GM19043 (cell line): Measurements from ENCODE around the gene SLC30A1.
"Not testable (repeated sequence)": the region's sequence is repeated elsewhere in the genome, so short reads cannot be mapped to it uniquely, and the experiment has no call there.

Source experiments
- ATAC-seq: cut with Tn5 transposase; IDR thresholded peaks from one replicate; pipeline ENCODE4 v1.9.1; 2021; ENCODE audit warnings: low read depth; ENCODE audit not compliant: unreplicated experiment

Gene SLC30A1

DNA sequence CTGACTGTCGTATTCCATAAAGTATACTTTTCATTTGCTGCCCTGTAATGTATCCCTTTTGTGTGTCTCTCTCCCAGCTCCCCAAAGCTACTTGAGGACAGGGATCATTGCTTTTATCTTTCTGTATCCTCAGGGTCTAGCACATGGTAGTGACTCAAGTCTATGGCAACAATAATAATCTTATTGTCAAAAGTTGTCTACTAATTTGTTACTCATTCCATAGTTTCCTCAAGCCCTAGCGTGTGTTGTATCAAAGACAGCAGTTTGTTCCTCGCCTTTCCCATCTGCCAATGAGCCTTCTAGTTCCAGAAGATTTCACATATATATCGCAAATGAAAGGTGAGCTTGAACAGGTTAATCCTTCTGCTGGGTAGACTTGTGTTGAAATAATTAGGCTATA is 9.8 kb upstream of the SLC30A1 start:
- no peak for ATAC-seq

DNA sequence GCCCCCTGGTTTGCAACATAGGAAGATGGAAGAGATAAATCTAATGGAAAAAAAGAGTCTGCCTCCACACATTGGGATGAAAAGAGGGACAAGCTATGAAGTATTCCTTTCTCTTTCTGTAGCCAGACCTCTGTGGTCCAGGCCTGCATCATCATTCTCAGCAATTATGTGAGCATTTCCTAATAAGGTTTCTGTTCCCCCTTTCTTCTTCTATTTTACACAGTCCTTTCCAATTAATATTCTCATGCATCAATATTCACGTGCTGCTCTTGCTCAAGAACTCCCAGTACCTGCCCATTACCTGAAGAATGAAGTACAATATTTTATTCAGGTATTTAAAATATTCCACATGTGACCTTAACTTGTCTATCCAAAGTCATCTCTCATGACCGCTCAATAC is 8.2 kb upstream of the SLC30A1 start:
- no peak for ATAC-seq

DNA sequence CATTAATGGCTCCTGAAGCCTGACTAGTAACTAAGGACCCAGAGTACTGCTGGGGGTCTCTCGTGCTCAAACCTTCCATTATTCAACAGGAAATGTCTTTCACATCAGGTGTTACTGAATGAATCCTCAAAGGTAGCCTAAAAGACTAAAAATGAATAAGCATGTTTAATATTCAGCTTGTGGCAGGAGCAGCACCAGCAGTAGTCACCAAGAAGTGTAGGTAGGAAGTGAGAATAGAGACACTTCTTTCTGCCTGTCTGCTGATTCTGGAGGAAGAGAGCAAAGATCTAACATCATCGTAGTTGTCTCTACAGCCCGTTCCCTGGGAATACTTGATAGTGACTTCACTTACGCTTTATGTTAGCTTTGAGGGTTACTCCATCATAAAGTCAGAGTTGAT is 7.6 kb upstream of the SLC30A1 start:
- no peak for ATAC-seq

DNA sequence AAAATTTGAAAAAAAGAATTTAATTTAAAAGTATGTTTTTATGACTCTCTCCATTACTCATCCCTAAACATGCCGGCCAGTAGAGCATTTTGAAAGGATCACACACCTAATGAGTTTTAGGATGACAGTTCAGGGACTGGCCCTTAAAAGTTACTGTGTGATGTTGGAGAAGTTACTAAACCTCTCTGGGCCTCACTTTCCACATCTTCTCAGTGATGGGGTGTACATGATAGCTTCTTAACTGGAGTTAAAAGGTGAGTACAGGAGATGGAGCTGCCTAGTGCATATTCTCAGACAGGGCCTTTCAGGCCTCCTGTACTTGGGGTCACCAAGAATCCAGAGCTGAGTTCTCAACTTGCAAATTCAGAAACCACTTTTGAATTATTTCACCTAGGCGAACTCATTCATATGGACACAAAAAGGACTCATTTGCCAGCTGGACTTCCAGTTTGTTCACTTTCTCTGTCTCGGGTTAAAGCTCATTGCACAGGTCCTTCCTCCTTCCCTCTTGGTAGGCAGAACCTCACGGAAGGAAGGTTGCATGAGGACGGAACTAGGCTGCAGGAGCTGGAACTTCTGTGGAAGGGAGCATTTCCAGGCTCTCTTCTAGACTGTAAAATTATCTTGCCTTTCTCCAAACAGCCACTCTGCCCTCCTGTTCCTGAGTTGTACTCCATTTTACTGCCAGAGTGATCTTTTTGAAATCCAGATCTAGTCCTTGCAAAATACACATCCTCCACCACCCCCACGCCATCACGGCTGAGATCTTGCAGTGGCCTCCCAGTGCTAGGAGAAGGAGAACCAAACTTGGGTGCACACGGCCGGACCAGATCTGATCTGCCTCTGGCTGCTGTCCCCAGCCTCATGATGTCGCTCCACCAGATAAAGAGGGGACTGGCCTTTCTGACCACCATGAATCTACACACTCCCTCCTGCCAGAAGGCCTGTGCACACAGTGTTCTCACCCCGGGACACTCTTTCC is 4.3 kb upstream of the SLC30A1 start:
- no peak for ATAC-seq

DNA sequence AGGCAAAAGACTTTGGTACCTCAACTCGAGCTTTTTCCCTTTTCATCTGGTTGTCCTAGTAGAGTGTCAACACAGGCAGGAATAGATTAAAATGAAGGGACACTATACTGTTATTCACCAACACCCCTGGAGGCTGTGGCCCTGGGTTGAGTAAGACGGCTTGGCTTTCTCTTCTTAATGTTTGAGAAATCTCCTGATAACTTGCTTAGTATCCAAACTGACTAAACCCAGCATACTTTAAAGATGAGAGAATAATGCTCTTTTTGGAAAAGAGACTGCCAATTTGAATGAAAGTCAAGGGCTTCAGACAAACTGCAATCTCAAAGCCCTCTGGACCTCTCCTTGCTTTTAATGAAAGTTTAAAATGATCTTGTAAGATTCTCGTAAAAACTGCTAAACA is 2.6 kb upstream of the SLC30A1 start:
- no peak for ATAC-seq

DNA sequence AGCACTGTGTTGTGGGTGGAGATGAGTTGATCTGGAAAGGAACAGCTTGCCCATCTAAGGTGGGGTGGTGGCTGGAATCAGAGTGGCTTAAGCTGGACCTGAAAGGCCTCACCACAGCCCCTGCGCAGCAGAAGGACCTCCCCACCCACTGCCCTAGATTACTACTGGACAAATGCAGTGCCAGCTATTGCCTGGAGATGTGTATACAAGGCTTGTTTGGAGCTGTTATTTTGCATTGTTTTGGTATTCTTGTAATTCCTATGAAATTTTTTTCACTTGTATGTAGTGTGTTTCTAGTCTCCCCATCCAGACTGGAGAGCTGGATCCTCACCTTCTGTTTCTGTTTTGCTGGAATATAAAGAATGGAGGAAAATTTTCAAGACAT is 1.3 kb upstream of the SLC30A1 start:
- no peak for ATAC-seq

DNA sequence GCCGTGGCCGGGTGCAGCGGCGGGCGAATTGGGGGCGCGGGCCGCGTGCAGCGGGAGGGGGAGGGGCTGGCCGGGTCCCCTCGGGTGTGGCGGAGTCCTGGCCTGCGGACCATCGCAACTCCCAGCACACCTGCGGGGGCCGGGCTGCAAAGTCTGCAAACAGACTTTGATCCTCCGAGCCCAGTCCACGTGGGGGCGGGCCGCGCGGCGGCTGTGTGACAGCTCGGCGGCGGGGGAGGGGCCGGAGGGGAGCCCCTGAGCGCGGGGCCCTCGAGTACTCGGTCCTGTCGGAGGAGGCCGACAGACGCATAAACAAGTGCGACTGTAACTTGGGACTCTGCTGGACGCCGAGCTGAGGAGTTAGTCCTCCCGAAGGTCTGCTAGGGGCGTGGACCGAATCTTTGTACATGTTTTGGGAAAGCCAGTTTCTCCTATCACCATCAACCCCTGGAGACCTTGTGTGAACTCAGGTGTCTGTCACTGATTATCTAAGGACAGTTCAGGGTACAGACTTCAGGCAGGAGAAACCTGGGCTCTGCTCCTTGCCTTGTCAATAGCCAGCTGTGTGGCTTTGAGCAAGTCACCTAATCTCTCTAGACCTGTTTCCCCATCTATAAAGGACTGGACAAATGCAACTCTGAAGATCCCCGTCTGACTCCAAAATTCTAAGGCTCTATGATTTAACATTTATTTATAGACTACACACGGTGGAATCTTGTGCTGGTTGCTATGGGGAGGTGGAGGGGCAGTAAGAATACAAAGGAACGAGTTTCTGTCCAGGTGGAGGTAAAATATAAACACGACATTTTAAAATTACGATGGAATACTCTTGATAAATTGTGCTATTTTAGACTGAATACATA is 710 bp upstream of the SLC30A1 start:
- peak; percentile 36 for ATAC-seq

DNA sequence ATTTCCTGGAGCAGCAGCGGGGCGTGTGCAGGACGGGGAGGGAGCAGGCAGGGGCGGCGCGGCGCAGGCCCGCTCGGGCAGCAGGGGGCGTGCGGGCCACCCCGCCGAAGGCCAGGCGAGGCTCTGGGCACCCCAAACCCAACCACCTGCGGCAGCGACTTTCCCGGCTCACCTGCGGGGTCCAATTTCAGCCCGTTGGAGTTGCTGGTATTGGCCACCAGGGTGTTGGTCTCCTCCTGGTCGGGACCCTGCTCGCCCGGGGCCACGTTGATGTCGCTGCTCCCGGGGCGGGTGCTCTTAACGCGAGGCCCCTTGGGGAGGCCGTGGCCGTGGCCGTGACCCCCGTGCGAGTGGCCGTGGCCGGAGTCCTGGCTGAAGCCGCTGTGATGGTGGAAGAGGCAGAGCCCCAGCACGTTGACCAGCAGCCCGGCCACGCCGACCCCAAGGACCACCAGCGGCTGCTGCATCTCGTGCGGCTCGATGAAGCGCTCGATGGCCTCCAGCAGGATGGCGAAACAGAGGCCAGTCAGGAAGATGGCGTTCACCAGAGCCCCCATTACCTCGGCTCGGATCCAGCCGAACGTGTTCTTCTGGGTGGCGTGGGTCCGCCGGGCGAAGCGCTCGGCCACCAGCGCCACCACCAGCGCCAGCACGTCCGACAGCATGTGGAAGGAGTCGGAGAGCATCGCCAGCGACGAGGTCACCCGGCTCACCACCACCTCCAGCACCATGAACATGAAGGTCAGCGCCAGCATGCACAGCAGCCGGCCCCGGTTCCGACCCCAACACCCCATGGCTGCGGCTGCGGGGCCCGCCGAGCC is 932 bp downstream of the SLC30A1 start:
- ATAC-seq: peak; percentile 38

DNA sequence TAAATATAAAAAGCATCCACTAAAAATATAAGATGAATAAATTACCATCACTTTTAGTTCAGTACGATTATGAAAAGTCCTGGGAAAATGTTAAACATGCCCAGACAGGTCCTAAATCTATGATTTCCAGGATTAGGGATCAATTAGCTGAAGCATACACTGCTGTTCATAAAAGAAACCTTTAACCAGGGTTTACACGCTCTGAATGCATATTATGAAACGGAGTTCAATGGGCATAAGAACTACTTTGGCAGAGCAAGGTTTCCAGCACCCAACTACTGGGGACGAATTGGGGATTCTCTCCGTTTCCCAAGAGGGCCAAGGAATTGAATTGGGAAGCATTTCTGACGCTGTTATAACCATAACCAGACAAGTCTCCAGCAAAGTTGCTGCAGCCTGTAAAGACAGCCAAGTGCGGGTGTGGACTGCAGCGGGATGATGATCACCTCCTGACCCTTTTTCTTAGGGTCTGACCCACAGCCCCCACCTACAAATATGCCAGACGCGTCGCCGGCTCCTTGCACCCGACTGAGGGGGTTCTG is 1.6 kb downstream of the SLC30A1 start:
- no peak for ATAC-seq

DNA sequence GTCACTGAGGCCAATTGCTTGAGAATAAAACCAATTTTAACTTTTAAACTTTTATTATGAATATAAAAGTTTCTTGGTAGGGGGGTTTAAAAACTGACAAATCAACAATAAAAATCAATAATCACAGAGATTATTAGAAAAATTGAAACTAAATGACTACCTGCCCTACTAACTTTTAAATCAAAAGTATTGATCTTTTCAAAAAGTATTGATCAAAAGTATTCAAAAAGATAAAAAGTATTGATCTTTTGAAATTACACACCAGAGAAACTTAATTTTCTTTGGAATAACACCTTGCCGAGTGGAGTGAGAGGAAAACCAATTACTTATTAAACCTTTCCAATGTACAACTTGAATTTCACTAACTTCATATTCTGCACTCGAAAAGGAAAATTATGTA is 2.2 kb downstream of the SLC30A1 start:
- ATAC-seq: no peak

DNA sequence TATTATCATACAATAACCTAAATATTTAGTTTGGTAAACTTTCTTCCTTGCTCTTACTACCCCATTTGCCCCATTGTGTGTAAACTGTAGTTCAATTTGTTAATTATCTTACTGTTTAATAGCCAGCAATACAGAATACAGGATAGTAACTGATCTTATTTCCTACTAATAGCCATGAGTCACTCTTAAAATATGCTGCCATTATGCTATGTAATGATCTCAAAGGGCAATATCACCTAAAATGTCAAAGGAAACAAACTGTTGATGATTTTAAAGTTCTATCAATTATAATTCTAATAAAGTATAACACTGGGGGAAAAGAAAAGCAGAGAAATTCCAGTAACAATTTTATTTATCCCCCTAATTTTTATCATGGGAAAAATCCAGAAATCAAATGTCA is 4.3 kb downstream of the SLC30A1 start:
- no peak for ATAC-seq

DNA sequence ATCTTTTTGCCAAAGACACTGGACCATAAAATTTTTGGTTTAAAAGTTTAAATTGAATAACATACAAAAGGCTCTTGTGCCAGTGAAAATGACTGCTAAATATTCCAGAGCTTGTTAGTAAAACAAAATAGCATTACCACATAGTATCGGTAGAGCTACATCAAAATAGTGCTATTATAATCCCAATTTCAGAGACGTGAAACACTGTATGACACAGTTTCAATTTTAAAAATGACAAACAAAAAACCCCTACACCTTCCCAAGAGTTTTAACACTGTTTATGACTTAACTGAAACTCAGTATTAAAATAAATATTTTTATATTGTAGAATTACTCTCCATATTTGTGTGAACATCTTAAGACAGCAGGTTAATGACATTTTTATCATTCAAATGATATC is 7.0 kb downstream of the SLC30A1 start:
- no peak for ATAC-seq

DNA sequence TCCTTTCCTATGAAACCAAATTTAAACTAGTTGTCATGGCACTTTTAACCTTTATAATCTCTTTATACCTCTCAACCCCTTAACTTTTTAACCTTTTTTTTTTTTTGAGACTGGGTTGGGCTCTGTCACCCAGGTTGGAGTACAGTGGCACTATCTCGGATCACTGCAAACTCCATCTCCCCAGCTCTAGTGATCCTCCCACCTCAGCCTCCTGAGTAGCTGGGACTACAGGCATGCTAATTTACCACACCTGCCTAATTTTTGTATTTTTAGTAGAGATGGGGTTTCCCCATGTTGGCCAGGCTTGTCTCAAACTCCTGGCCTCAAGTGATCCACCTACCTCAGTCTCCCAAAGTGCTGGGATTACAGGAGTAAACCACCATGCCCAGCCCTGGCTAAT is 8.6 kb downstream of the SLC30A1 start:
- ATAC-seq: not testable (repeated sequence)

DNA sequence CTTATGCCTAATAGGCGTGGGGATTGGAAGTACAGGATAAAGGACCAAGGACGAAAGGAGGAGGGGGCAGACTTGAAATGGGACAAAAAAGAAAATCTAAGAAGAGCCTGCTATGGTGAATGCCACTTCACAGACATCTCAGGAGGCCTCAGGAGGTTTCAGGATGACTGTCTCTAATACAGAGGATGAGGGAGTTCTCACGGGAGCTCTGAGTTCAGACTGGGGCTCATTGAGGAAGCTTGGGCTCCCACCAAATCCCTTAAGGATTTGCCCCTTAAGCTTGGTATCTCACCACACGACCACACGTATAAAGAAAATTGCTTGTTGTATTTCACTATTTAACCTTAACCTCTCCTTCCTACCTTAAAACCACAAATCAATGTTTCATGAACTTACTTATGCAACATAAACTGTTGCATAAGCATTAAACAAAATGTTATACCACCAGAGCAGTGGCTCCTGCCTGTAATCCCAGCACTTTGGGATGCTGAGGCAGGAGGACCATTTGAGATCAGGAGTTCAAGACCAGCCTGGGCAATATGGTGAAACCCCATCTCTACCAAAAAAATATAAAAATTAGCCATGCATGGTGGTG is 12.4 kb downstream of the SLC30A1 start:
- ATAC-seq: peak; percentile 91

DNA sequence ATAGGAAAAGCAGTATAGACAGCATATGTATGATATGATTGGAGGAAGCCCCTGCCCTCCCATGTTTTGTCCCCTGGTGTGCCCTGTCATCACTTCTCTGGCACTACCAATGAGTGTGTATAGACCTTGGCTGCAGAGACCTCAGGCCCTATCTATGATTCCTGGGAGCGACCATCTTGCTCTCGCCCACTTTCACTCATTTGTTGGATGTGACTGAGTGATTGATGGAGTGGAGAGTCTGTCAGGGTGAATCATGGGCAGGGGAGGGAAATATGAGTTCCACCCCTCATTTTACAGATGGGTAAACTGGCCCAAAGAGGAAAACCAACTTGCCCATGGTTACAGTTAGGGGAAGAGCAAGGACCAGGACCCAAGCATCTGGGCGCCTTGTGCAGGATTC is 14.9 kb downstream of the SLC30A1 start:
- ATAC-seq: no peak

DNA sequence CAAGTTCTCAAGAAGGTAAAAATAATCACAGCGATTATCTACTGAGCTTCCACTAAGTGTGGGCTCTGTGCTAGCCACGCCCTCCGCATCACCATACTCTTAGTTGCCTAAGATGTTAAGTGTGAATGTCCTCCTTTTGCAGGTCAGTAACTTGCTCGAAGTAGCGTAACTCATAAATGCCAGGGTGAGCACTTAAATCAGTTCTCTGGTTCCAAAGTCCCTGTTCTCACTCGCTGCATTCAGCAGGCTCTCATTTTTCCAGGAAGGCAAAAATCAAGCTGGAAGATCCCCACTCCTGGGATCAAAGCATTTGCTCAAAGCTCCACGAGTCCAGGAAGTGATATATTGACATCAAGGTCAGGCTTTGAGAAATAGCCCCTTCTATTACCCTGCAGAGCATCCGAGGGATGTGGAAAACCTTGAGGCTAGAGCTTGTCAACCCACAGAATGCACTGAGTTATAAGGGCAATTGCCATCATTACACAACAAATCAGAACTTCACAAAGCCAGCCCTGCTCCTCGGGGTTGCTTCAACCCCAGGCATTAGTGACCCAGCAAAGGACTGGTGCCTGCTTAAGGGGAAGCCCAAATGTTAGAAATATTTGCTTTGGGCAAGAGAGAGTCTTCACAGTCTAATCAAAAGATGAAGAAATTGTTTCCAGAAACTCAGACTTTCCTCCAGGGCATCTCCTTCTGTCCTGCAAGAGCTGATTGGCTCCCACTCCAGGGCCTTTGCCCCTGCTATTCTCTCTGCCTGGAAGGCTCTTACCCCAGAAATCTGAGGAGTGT is 19.5 kb downstream of the SLC30A1 start:
- ATAC-seq: no peak

DNA sequence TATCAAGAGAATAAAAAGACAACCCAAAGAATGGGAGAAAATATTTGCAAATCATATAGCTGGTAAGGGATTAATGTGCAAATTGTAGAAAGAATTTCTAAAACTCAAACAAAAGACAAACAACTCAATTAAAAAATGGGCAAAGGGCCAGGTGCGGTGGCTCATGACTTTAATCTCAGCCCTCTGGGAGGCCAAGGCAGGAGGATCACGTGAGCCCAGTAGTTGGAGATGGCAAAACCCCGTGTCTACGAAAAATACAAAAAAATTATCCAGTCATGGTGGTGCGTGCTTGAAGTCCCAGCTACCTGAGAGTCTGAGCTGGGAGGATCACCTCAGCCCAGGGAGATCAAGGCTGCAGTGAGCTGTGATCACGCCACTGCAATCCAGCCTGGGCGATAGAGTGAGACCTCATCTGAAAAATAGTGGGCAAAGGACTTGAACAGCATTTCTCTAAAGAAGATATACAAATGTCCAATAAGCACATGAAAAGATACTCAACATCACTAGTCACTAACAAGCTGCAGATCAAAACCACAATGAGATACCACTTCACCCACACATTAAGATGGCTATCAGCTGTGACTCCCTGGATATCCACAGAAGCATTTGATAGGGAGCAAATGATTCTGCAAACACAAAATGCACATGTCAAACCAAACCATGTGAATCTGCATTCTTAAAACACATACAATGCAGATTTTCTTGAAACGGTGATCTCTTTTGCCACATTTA is 20.9 kb downstream of the SLC30A1 start:
- no peak for ATAC-seq

DNA sequence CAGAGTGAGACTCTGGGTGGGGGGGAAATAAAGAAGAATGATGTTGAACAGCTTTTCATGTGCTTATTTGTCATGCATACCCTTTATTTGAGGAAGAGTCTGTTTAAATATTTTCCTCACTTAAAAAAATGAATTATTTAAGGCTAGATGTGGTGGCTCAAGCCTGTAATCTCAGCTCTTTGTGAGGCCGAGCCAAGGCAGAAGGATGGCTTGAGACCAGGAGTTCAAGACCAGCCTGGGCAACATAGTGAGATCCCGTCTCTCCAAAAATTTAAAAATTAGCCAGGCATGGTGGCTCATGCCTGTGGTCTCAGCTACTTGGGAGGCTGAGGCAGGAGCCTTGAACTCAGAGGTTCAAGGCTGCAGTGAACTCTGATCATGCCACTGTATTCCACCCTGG is 25.4 kb downstream of the SLC30A1 start:
- no peak for ATAC-seq
